ENCODE measurements around the gene GIT2. TPM values are rescaled to one million over a fixed set of nuclear protein-coding genes. Genes with fewer than 3 reads are reported as not detected.

GIT2 gene
- total RNA-seq, 1 donor from 2014 or later: 43.0 TPM

- intact Hi-C loops (cut with DNase I): no loop called here
- peaks cover 0 to 47% of the 10 kb centered on the region in 2 donors for H3K36me3 ChIP-seq
- DNase-seq (ENCODE audit: extremely low spot score in 2 of 2): no peak
- H3K4me3 ChIP-seq: no peak overlapping the region
- no peaks in the 10 kb centered on the region for H3K9me3 ChIP-seq
- peaks cover 5% of the 10 kb centered on the region for H3K4me1 ChIP-seq
- H3K27ac ChIP-seq: no peak overlapping the region
- H3K27me3 ChIP-seq: no peaks in the 10 kb centered on the region
- TF ChIP-seq POLR2A (IDR thresholded peaks at IDR 0.05): no peak
- TF ChIP-seq CTCF (IDR thresholded peaks at IDR 0.05): no peak
- no peak for TF ChIP-seq POLR2AphosphoS5 (IDR thresholded peaks at IDR 0.05; ENCODE audit: insufficient read depth in 1 of 2, low read depth in 1 of 2)
These were observed 57.2 kb downstream of the GIT2 start for GRCh38 chr12:109938947-109939346.

GRCh38 chr12:109937371-109937770 is 58.8 kb downstream of the GIT2 start:
- H3K4me1 ChIP-seq: peaks cover 5% of the 10 kb centered on the region
- H3K27ac ChIP-seq: no peak overlapping the region
- no peak overlapping the region for H3K4me3 ChIP-seq
- no peaks in the 10 kb centered on the region for H3K27me3 ChIP-seq
- intact Hi-C loops (cut with DNase I): no loop called here
- peaks cover 0 to 54% of the 10 kb centered on the region in 2 donors for H3K36me3 ChIP-seq
- no peak for DNase-seq (ENCODE audit: extremely low spot score in 2 of 2)
- H3K9me3 ChIP-seq: no peaks in the 10 kb centered on the region
- TF ChIP-seq POLR2AphosphoS5 (IDR thresholded peaks at IDR 0.05; ENCODE audit: insufficient read depth in 1 of 2, low read depth in 1 of 2) (no peak), POLR2A (IDR thresholded peaks at IDR 0.05) (no peak), CTCF (IDR thresholded peaks at IDR 0.05) (no peak)

GRCh38 chr12:109934026-109934425 is 62.1 kb downstream of the GIT2 start:
- intact Hi-C loops (cut with DNase I): no loop called here
- TF ChIP-seq POLR2AphosphoS5 (IDR thresholded peaks at IDR 0.05; ENCODE audit: insufficient read depth in 1 of 2, low read depth in 1 of 2) (no peak), POLR2A (IDR thresholded peaks at IDR 0.05) (no peak), CTCF (IDR thresholded peaks at IDR 0.05) (no peak)
- Histone ChIP-seq H3K27me3 (no peaks in the 10 kb centered on the region), H3K4me3 (no peak overlapping the region), H3K4me1 (no peaks in the 10 kb centered on the region), H3K27ac (no peak overlapping the region), H3K9me3 (no peaks in the 10 kb centered on the region), H3K36me3 (peaks cover 0 to 77% of the 10 kb centered on the region in 2 donors)
- DNase-seq (ENCODE audit: extremely low spot score in 2 of 2): no peak

- no peak for DNase-seq (ENCODE audit: extremely low spot score in 2 of 2)
- intact Hi-C loops (cut with DNase I): no loop called here
- H3K4me1 ChIP-seq: no peaks in the 10 kb centered on the region
- no peaks in the 10 kb centered on the region for H3K27me3 ChIP-seq
- no peak overlapping the region for H3K4me3 ChIP-seq
- no peak overlapping the region for H3K27ac ChIP-seq
- H3K36me3 ChIP-seq: peaks cover 0 to 67% of the 10 kb centered on the region in 2 donors
- TF ChIP-seq POLR2A (IDR thresholded peaks at IDR 0.05) (no peak), POLR2AphosphoS5 (IDR thresholded peaks at IDR 0.05; ENCODE audit: insufficient read depth in 1 of 2, low read depth in 1 of 2) (peak in 1 of 2 donors; percentile 39)
- no peaks in the 10 kb centered on the region for H3K9me3 ChIP-seq
These were observed 63.2 kb downstream of the GIT2 start for GRCh38 chr12:109932878-109933503.

GRCh38 chr12:109931143-109931542 is 65.0 kb downstream of the GIT2 start:
- Histone ChIP-seq H3K4me1 (no peaks in the 10 kb centered on the region), H3K4me3 (no peak overlapping the region), H3K9me3 (no peaks in the 10 kb centered on the region), H3K27ac (no peak overlapping the region), H3K36me3 (peaks cover 0 to 48% of the 10 kb centered on the region in 2 donors), H3K27me3 (no peaks in the 10 kb centered on the region)
- TF ChIP-seq POLR2AphosphoS5 (IDR thresholded peaks at IDR 0.05; ENCODE audit: insufficient read depth in 1 of 2, low read depth in 1 of 2) (no peak), POLR2A (IDR thresholded peaks at IDR 0.05) (no peak), CTCF (IDR thresholded peaks at IDR 0.05) (no peak)
- DNase-seq (ENCODE audit: extremely low spot score in 2 of 2): no peak
- intact Hi-C loops (cut with DNase I): no loop called here
